ENCODE data around the gene PDZD2.

Gene PDZD2

DNA sequence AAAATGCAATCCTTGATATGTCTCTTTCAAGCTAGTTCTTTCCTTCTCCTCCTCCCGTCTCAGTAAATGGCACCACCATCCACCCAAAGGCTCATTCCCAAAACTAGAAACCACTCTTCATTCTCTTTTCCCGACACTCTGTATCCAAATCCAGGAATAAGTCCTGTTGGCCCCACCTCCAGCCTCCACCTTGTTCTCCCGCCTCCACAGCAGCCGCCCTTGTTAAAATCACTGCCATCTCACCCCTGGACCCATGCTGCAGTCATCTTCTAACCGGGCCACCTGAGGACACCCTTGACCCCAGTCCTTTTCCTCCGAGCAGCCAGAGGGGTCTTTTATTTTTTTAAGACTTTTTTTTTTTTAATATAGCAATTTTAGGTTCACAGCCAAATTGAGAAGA, 9.4 kb downstream of the PDZD2 start:
- no peak for DNase-seq (ENCODE audit: insufficient read length, low spot score)
- no peak for FAIRE-seq
- TF ChIP-seq, protein P1, sequence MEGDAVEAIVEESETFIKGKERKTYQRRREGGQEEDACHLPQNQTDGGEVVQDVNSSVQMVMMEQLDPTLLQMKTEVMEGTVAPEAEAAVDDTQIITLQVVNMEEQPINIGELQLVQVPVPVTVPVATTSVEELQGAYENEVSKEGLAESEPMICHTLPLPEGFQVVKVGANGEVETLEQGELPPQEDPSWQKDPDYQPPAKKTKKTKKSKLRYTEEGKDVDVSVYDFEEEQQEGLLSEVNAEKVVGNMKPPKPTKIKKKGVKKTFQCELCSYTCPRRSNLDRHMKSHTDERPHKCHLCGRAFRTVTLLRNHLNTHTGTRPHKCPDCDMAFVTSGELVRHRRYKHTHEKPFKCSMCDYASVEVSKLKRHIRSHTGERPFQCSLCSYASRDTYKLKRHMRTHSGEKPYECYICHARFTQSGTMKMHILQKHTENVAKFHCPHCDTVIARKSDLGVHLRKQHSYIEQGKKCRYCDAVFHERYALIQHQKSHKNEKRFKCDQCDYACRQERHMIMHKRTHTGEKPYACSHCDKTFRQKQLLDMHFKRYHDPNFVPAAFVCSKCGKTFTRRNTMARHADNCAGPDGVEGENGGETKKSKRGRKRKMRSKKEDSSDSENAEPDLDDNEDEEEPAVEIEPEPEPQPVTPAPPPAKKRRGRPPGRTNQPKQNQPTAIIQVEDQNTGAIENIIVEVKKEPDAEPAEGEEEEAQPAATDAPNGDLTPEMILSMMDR (IDR thresholded peaks at IDR 0.05; ENCODE audit: insufficient read depth, missing control alignments): no peak

GRCh38 chr5:31651241-31651640, 12.3 kb downstream of the PDZD2 start:
- no peak for FAIRE-seq
- no peak for DNase-seq (ENCODE audit: insufficient read length, low spot score)
- TF ChIP-seq, protein P1 (IDR thresholded peaks at IDR 0.05; ENCODE audit: insufficient read depth, missing control alignments): no peak

DNA sequence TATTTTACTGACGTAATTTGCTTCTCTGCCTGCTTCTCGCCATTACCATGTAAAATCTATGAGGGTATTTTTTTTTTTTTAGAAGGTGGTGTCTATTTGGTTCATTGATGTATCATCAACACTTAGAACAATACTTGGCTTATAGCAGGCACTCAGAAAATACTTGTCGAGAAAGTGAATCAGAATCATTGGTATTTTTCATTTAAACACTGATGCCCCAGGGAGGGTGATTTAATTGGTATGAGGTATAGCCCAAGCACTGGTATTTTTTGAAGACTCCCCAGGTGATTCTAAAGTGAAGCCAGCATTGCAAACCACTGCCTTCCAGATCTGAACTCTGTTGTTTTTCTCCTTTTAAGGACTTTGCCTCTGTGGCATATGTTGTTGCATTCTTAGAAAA, 16.6 kb downstream of the PDZD2 start:
- FAIRE-seq (no peak), DNase-seq (ENCODE audit: insufficient read length, low spot score) (no peak)
- TF ChIP-seq, protein P1 (IDR thresholded peaks at IDR 0.05; ENCODE audit: insufficient read depth, missing control alignments): no peak

DNA sequence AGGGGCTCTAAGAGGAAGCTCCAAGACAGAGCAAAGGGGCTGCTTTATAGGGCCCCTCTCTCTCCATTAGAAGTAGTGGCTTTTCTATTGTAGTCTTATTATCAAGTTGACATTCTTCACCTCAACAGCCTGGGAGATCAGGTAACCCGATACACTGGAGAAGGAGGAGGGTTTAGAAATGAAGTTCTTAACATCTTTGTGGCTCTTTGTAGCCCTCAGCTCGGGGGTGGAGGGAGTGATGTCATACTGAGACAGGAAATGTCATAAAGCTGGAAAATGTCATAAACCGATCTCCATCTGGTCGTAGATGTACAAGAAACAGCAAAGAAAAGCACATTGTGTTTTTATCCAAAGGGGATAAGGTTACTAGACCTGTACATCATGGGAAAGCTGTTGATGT, 17.9 kb downstream of the PDZD2 start:
- no peak for DNase-seq (ENCODE audit: insufficient read length, low spot score)
- FAIRE-seq: no peak
- TF ChIP-seq, protein P1 (IDR thresholded peaks at IDR 0.05; ENCODE audit: insufficient read depth, missing control alignments): no peak

GRCh38 chr5:31657315-31657979, 18.5 kb downstream of the PDZD2 start:
- TF ChIP-seq, protein P1 (IDR thresholded peaks at IDR 0.05; ENCODE audit: insufficient read depth, missing control alignments): no peak
- no peak for DNase-seq (ENCODE audit: insufficient read length, low spot score)
- no peak for FAIRE-seq

- DNase-seq (ENCODE audit: insufficient read length, low spot score) (no peak), FAIRE-seq (no peak)
- TF ChIP-seq, protein P1 (IDR thresholded peaks at IDR 0.05; ENCODE audit: insufficient read depth, missing control alignments): no peak
Measured at GRCh38 chr5:31661257-31661656, 22.3 kb downstream of the PDZD2 start.

DNA sequence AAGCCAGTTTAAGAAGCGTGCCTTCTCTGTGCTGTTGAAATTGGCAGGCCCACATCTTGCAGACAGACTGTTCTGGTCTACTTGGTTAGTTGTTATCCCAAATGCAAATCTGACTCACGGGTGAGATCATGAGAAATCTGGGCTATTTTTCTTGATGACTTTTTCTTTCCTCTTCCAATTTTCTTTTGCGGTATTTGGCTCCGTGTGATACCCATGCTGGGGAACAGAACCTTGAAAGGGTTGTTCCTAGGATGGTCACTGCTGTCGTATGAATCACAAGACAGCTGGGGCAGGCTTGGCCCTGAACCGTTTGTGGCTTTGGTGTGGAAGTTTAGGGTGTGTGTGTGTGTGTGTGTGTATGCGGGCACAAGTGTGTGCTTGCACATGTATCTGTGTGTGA, 24.6 kb downstream of the PDZD2 start:
- DNase-seq (ENCODE audit: insufficient read length, low spot score) (no peak), FAIRE-seq (no peak)
- TF ChIP-seq, protein P1 (IDR thresholded peaks at IDR 0.05; ENCODE audit: insufficient read depth, missing control alignments): no peak

All from D721Med (cell line).